OCI-LY7 (cell line): ENCODE results near the gene EFCAB7.

Source experiments
- EZH2phosphoT487 ChIP-seq: fragments of 200-600 bp; sonication (generic); IDR thresholded peaks from 2 replicates; pipeline ENCODE4 v1.6.1; 2018; ENCODE audit warnings: low read depth, borderline replicate concordance, mild to moderate bottlenecking, mixed run types, antibody characterized with exemption, low read length, moderate library complexity, mixed read lengths
- TF ChIP-seq, protein P1 (sequence below): fragments of 200-600 bp; sonication (generic); conservative IDR thresholded peaks from 2 replicates; pipeline ENCODE4 v1.5.1; 2014; ENCODE audit warnings: mild to moderate bottlenecking, antibody characterized with exemption, low read length, moderate library complexity, mixed read lengths

DNA sequence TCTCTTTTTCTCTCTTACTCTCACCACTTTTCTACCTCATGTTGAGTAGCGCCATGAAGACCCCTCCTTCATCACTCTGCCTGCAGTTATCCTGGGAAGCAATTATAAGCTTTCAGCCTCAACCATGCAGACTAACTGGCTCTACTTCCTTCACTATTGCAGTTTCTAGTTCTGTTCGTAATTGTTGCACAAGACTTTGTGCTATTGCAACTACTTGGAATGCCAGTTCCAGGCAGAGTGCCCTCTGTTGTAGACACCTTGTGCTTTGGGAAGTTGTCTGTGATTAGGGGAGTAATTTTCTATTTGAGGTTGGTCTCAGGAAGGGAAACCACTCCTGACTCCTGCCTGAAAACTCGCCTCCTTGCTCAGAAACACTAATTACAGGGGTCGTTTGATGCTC is 89.2 kb downstream of the EFCAB7 start:
- TF ChIP-seq, protein P1, sequence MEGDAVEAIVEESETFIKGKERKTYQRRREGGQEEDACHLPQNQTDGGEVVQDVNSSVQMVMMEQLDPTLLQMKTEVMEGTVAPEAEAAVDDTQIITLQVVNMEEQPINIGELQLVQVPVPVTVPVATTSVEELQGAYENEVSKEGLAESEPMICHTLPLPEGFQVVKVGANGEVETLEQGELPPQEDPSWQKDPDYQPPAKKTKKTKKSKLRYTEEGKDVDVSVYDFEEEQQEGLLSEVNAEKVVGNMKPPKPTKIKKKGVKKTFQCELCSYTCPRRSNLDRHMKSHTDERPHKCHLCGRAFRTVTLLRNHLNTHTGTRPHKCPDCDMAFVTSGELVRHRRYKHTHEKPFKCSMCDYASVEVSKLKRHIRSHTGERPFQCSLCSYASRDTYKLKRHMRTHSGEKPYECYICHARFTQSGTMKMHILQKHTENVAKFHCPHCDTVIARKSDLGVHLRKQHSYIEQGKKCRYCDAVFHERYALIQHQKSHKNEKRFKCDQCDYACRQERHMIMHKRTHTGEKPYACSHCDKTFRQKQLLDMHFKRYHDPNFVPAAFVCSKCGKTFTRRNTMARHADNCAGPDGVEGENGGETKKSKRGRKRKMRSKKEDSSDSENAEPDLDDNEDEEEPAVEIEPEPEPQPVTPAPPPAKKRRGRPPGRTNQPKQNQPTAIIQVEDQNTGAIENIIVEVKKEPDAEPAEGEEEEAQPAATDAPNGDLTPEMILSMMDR: no peak
- TF ChIP-seq EZH2phosphoT487: no peak
